ENCODE results near the gene PPIA.

Gene PPIA

DNA sequence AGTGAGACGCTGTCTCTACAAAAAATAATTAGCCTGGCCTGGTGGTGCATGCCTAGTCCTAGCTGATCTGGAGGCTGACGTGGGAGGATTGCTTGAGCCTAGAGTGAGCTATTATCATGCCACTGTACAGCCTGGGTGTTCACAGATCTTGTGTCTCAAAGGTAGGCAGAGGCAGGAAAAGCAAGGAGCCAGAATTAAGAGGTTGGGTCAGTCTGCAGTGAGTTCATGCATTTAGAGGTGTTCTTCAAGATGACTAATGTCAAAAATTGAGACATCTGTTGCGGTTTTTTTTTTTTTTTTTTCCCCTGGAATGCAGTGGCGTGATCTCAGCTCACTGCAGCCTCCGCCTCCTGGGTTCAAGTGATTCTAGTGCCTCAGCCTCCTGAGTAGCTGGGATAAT lies 5.4 kb downstream of the PPIA start (continued):
- TF ChIP-seq, protein P1, sequence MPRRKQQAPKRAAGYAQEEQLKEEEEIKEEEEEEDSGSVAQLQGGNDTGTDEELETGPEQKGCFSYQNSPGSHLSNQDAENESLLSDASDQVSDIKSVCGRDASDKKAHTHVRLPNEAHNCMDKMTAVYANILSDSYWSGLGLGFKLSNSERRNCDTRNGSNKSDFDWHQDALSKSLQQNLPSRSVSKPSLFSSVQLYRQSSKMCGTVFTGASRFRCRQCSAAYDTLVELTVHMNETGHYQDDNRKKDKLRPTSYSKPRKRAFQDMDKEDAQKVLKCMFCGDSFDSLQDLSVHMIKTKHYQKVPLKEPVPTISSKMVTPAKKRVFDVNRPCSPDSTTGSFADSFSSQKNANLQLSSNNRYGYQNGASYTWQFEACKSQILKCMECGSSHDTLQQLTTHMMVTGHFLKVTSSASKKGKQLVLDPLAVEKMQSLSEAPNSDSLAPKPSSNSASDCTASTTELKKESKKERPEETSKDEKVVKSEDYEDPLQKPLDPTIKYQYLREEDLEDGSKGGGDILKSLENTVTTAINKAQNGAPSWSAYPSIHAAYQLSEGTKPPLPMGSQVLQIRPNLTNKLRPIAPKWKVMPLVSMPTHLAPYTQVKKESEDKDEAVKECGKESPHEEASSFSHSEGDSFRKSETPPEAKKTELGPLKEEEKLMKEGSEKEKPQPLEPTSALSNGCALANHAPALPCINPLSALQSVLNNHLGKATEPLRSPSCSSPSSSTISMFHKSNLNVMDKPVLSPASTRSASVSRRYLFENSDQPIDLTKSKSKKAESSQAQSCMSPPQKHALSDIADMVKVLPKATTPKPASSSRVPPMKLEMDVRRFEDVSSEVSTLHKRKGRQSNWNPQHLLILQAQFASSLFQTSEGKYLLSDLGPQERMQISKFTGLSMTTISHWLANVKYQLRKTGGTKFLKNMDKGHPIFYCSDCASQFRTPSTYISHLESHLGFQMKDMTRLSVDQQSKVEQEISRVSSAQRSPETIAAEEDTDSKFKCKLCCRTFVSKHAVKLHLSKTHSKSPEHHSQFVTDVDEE (CRISPR knock-in tag; IDR thresholded peaks at IDR 0.05), result no peak
- TF ChIP-seq PPARA (CRISPR knock-in tag; IDR thresholded peaks at IDR 0.05; ENCODE audit: borderline replicate concordance), result no peak
- no peak for TF ChIP-seq ZNF70 (CRISPR knock-in tag; IDR thresholded peaks at IDR 0.05)
- no peak for TF ChIP-seq GLIS3 (CRISPR knock-in tag; IDR thresholded peaks at IDR 0.05)
- TF ChIP-seq, protein P2, sequence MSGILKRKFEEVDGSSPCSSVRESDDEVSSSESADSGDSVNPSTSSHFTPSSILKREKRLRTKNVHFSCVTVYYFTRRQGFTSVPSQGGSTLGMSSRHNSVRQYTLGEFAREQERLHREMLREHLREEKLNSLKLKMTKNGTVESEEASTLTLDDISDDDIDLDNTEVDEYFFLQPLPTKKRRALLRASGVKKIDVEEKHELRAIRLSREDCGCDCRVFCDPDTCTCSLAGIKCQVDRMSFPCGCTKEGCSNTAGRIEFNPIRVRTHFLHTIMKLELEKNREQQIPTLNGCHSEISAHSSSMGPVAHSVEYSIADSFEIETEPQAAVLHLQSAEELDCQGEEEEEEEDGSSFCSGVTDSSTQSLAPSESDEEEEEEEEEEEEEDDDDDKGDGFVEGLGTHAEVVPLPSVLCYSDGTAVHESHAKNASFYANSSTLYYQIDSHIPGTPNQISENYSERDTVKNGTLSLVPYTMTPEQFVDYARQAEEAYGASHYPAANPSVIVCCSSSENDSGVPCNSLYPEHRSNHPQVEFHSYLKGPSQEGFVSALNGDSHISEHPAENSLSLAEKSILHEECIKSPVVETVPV (CRISPR knock-in tag; IDR thresholded peaks at IDR 0.05), result no peak
- no peak for TF ChIP-seq OSR1 (CRISPR knock-in tag; IDR thresholded peaks at IDR 0.05)

DNA sequence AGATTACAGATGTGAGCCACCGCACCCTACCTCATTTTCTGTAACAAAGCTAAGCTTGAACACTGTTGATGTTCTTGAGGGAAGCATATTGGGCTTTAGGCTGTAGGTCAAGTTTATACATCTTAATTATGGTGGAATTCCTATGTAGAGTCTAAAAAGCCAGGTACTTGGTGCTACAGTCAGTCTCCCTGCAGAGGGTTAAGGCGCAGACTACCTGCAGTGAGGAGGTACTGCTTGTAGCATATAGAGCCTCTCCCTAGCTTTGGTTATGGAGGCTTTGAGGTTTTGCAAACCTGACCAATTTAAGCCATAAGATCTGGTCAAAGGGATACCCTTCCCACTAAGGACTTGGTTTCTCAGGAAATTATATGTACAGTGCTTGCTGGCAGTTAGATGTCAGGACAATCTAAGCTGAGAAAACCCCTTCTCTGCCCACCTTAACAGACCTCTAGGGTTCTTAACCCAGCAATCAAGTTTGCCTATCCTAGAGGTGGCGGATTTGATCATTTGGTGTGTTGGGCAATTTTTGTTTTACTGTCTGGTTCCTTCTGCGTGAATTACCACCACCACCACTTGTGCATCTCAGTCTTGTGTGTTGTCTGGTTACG lies 6.0 kb downstream of the PPIA start:
- no peak for ATAC-seq

DNA sequence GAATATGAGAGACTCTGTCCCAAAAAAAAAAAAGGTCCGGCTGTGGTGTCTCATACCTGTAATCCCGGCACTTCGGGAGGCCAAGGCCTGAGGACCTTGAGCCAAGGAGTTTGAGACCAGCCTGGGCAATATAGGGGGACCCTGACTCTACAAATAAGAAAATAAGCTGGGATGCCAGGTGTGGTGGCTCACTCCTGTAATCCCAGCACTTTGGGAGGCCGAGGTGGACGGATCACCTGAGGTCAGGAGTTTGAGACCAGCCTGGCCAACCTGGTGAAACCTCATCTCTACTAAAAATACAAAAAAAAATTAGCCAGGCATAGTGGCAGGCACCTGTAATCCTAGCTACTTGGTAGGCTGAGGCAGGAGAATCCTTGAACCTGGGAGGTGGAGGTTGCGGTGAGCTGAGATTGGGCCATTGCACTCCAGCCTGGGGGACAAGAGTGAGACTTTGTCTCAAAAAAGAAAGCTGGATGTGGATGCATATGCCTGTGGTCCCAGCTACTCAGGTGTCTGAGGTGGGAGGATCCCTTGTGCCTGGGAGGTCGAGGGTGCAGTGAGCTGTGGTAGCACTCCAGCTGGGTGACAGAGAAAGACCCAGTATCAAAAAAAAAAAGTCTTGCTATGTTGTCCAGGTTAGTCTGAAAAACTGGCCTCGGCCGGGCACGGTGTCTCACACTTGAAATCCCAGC lies 7.5 kb downstream of the PPIA start:
- peak; percentile 2 for ATAC-seq

More for the DNA sequence above, 6.0 kb downstream of the PPIA start:
- no peak for TF ChIP-seq GLIS3 (CRISPR knock-in tag; IDR thresholded peaks at IDR 0.05)
- no peak for TF ChIP-seq RARB (CRISPR knock-in tag; IDR thresholded peaks at IDR 0.05)
- TF ChIP-seq SNAI2 (CRISPR knock-in tag; IDR thresholded peaks at IDR 0.05), result no peak
- no peak for TF ChIP-seq PPARA (CRISPR knock-in tag; IDR thresholded peaks at IDR 0.05; ENCODE audit: borderline replicate concordance)
- TF ChIP-seq, protein P2 (CRISPR knock-in tag; IDR thresholded peaks at IDR 0.05), result no peak
- TF ChIP-seq CSDC2 (CRISPR knock-in tag; IDR thresholded peaks at IDR 0.05), result no peak
- TF ChIP-seq, protein P3, sequence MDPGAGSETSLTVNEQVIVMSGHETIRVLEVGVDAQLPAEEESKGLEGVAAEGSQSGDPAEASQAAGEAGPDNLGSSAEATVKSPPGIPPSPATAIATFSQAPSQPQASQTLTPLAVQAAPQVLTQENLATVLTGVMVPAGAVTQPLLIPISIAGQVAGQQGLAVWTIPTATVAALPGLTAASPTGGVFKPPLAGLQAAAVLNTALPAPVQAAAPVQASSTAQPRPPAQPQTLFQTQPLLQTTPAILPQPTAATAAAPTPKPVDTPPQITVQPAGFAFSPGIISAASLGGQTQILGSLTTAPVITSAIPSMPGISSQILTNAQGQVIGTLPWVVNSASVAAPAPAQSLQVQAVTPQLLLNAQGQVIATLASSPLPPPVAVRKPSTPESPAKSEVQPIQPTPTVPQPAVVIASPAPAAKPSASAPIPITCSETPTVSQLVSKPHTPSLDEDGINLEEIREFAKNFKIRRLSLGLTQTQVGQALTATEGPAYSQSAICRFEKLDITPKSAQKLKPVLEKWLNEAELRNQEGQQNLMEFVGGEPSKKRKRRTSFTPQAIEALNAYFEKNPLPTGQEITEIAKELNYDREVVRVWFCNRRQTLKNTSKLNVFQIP (CRISPR knock-in tag; IDR thresholded peaks at IDR 0.05; ENCODE audit: borderline replicate concordance, low read depth), result no peak
- no peak for TF ChIP-seq BACH2 (CRISPR knock-in tag; IDR thresholded peaks at IDR 0.05; ENCODE audit: borderline replicate concordance)
- TF ChIP-seq ZFP3 (CRISPR knock-in tag; IDR thresholded peaks at IDR 0.05), result no peak
- no peak for TF ChIP-seq ISL1 (CRISPR knock-in tag; IDR thresholded peaks at IDR 0.05)
- no peak for TF ChIP-seq ZNF70 (CRISPR knock-in tag; IDR thresholded peaks at IDR 0.05)
- no peak for TF ChIP-seq ZNF565 (CRISPR knock-in tag; conservative IDR thresholded peaks at IDR 0.05; ENCODE audit: low read depth)
- TF ChIP-seq, protein P4, sequence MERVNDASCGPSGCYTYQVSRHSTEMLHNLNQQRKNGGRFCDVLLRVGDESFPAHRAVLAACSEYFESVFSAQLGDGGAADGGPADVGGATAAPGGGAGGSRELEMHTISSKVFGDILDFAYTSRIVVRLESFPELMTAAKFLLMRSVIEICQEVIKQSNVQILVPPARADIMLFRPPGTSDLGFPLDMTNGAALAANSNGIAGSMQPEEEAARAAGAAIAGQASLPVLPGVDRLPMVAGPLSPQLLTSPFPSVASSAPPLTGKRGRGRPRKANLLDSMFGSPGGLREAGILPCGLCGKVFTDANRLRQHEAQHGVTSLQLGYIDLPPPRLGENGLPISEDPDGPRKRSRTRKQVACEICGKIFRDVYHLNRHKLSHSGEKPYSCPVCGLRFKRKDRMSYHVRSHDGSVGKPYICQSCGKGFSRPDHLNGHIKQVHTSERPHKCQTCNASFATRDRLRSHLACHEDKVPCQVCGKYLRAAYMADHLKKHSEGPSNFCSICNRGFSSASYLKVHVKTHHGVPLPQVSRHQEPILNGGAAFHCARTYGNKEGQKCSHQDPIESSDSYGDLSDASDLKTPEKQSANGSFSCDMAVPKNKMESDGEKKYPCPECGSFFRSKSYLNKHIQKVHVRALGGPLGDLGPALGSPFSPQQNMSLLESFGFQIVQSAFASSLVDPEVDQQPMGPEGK (CRISPR knock-in tag; IDR thresholded peaks at IDR 0.05; ENCODE audit: borderline replicate concordance), result no peak
- TF ChIP-seq, protein P5, sequence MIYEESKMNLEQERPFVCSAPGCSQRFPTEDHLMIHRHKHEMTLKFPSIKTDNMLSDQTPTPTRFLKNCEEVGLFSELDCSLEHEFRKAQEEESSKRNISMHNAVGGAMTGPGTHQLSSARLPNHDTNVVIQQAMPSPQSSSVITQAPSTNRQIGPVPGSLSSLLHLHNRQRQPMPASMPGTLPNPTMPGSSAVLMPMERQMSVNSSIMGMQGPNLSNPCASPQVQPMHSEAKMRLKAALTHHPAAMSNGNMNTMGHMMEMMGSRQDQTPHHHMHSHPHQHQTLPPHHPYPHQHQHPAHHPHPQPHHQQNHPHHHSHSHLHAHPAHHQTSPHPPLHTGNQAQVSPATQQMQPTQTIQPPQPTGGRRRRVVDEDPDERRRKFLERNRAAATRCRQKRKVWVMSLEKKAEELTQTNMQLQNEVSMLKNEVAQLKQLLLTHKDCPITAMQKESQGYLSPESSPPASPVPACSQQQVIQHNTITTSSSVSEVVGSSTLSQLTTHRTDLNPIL (CRISPR knock-in tag; IDR thresholded peaks at IDR 0.05; ENCODE audit: low read depth), result no peak
- no peak for TF ChIP-seq TCF4 (CRISPR knock-in tag; IDR thresholded peaks at IDR 0.05; ENCODE audit: borderline replicate concordance)
- no peak for TF ChIP-seq OSR1 (CRISPR knock-in tag; IDR thresholded peaks at IDR 0.05)
